ENCODE measurements around the gene HNF4A.
A peak's percentile ranks its signal among the peaks of the same experiment; 100 is the strongest.

Gene HNF4A

DNA sequence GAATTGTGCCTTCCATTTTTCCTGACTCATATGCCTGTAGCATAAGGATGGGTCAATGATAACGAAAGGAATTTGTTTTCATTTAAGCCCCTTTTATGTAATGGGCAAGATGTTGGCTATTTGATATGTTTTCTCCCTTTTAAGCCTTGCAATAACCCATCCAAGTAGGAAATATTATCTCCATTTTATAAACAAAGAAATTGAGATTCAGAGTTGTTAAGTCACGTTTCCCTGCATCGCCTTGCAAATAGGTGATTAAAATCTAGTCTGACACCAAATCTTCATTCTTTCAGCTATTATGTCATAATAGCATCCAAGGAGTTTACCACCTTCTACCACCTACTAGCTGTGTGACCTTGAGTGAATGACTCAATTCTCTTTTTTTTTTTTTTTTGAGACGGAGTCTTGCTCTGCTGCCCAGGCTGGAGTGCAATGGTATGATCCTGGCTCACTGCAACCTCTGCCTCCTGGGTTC lies 7.0 kb downstream of the HNF4A start:
- POLR2A ChIA-PET, result interaction anchor here (0.6 kb wide), 1 partner anchor 18 kb away, joined by 3 read pairs; no protein-coding TSS in a partner anchor
- Histone ChIP-seq H3K4me3 (ENCODE audit: low read depth, low read length) (no peak overlapping the region), H3K36me3 (ENCODE audit: control insufficient read depth in 2 of 2, insufficient read depth in 1 of 2, low read length in 2 of 2) (no peaks in the 10 kb centered on the region), H3K9me3 (ENCODE audit: control insufficient read depth, insufficient read depth, low read depth, low read length) (no peaks in the 10 kb centered on the region), H3K27ac (ENCODE audit: extremely low read depth, low read depth, low read length) (no peak overlapping the region), H3K4me1 (ENCODE audit: control insufficient read depth, insufficient read depth, low read length) (no peaks in the 10 kb centered on the region)
- CTCF ChIA-PET, result interaction anchor here (0.7 kb wide), 1 partner anchor 572 kb away, joined by 3 read pairs; no protein-coding TSS in a partner anchor
- TF ChIP-seq HOXD13 (CRISPR knock-in tag; IDR thresholded peaks at IDR 0.05; ENCODE audit: borderline replicate concordance) (peak; percentile 56; the same call in 1 of the 2 replicates), ZBTB8A (tag by site-specific recombination; IDR thresholded peaks at IDR 0.05) (0 out of 2 replicates have a peak, but pooled peaks have one; percentile 26), SP7 (tag by site-specific recombination; IDR thresholded peaks at IDR 0.05) (peak; percentile 96), ZNF16 (tag by site-specific recombination; IDR thresholded peaks at IDR 0.05; ENCODE audit: low read depth) (no peak), ZNF837 (tag by site-specific recombination; IDR thresholded peaks at IDR 0.05) (no peak), ZXDB (tag by site-specific recombination; IDR thresholded peaks at IDR 0.05) (peak; percentile 76), ZNF785 (tag by site-specific recombination; IDR thresholded peaks at IDR 0.05) (no peak), ZNF112 (tag by site-specific recombination; IDR thresholded peaks at IDR 0.05) (no peak), ZNF394 (tag by site-specific recombination; IDR thresholded peaks at IDR 0.05; ENCODE audit: borderline replicate concordance) (peak; percentile 55), ZNF214 (tag by site-specific recombination; IDR thresholded peaks at IDR 0.05; ENCODE audit: borderline replicate concordance) (no peak), ZNF24 (tag by site-specific recombination; IDR thresholded peaks at IDR 0.05) (peak; percentile 66; the same call in 1 of the 2 replicates), GLIS1 (tag by site-specific recombination; IDR thresholded peaks at IDR 0.05) (peak; percentile 33), ZNF677 (tag by site-specific recombination; IDR thresholded peaks at IDR 0.05) (no peak), ZBTB21 (tag by site-specific recombination; IDR thresholded peaks at IDR 0.05) (peak; percentile 78; the same call in 1 of the 2 replicates), ZNF610 (tag by site-specific recombination; IDR thresholded peaks at IDR 0.05; ENCODE audit: borderline replicate concordance) (no peak), EGR2 (tag by site-specific recombination; IDR thresholded peaks at IDR 0.05; ENCODE audit: low read depth) (0 out of 2 replicates have a peak, but pooled peaks have one; percentile 10), ZNF292 (tag by site-specific recombination; IDR thresholded peaks at IDR 0.05; ENCODE audit: borderline replicate concordance, low read depth) (no peak)
- TF ChIP-seq, protein P1, sequence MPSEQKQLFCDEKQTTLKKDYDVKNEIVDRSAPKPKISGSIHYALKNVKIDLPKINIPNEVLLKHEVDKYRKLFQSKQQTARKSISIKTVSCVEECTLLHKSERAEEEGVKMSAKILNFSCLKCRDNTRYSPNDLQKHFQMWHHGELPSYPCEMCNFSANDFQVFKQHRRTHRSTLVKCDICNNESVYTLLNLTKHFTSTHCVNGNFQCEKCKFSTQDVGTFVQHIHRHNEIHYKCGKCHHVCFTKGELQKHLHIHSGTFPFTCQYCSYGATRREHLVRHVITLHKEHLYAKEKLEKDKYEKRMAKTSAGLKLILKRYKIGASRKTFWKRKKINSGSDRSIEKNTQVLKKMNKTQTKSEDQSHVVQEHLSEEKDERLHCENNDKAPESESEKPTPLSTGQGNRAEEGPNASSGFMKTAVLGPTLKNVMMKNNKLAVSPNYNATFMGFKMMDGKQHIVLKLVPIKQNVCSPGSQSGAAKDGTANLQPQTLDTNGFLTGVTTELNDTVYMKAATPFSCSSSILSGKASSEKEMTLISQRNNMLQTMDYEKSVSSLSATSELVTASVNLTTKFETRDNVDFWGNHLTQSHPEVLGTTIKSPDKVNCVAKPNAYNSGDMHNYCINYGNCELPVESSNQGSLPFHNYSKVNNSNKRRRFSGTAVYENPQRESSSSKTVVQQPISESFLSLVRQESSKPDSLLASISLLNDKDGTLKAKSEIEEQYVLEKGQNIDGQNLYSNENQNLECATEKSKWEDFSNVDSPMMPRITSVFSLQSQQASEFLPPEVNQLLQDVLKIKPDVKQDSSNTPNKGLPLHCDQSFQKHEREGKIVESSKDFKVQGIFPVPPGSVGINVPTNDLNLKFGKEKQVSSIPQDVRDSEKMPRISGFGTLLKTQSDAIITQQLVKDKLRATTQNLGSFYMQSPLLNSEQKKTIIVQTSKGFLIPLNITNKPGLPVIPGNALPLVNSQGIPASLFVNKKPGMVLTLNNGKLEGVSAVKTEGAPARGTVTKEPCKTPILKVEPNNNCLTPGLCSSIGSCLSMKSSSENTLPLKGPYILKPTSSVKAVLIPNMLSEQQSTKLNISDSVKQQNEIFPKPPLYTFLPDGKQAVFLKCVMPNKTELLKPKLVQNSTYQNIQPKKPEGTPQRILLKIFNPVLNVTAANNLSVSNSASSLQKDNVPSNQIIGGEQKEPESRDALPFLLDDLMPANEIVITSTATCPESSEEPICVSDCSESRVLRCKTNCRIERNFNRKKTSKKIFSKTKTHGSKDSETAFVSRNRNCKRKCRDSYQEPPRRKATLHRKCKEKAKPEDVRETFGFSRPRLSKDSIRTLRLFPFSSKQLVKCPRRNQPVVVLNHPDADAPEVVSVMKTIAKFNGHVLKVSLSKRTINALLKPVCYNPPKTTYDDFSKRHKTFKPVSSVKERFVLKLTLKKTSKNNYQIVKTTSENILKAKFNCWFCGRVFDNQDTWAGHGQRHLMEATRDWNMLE (tag by site-specific recombination; conservative IDR thresholded peaks at IDR 0.05; ENCODE audit: low read depth), result 0 out of 2 replicates have a peak, but pooled peaks have one; percentile 27
- TF ChIP-seq, protein P2, sequence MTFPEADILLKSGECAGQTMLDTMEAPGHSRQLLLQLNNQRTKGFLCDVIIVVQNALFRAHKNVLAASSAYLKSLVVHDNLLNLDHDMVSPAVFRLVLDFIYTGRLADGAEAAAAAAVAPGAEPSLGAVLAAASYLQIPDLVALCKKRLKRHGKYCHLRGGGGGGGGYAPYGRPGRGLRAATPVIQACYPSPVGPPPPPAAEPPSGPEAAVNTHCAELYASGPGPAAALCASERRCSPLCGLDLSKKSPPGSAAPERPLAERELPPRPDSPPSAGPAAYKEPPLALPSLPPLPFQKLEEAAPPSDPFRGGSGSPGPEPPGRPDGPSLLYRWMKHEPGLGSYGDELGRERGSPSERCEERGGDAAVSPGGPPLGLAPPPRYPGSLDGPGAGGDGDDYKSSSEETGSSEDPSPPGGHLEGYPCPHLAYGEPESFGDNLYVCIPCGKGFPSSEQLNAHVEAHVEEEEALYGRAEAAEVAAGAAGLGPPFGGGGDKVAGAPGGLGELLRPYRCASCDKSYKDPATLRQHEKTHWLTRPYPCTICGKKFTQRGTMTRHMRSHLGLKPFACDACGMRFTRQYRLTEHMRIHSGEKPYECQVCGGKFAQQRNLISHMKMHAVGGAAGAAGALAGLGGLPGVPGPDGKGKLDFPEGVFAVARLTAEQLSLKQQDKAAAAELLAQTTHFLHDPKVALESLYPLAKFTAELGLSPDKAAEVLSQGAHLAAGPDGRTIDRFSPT (tag by site-specific recombination; IDR thresholded peaks at IDR 0.05), result peak; percentile 69; the same call in 1 of the 2 replicates
- TF ChIP-seq, protein P3, sequence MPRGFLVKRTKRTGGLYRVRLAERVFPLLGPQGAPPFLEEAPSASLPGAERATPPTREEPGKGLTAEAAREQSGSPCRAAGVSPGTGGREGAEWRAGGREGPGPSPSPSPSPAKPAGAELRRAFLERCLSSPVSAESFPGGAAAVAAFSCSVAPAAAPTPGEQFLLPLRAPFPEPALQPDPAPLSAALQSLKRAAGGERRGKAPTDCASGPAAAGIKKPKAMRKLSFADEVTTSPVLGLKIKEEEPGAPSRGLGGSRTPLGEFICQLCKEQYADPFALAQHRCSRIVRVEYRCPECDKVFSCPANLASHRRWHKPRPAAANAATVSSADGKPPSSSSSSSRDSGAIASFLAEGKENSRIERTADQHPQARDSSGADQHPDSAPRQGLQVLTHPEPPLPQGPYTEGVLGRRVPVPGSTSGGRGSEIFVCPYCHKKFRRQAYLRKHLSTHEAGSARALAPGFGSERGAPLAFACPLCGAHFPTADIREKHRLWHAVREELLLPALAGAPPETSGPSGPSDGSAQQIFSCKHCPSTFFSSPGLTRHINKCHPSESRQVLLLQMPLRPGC (tag by site-specific recombination; IDR thresholded peaks at IDR 0.05), result peak; percentile 50; the same call in 1 of the 2 replicates
- TF ChIP-seq, protein P4, sequence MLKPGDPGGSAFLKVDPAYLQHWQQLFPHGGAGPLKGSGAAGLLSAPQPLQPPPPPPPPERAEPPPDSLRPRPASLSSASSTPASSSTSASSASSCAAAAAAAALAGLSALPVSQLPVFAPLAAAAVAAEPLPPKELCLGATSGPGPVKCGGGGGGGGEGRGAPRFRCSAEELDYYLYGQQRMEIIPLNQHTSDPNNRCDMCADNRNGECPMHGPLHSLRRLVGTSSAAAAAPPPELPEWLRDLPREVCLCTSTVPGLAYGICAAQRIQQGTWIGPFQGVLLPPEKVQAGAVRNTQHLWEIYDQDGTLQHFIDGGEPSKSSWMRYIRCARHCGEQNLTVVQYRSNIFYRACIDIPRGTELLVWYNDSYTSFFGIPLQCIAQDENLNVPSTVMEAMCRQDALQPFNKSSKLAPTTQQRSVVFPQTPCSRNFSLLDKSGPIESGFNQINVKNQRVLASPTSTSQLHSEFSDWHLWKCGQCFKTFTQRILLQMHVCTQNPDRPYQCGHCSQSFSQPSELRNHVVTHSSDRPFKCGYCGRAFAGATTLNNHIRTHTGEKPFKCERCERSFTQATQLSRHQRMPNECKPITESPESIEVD (tag by site-specific recombination; IDR thresholded peaks at IDR 0.05), result peak; percentile 59; the same call in 1 of the 2 replicates
- TF ChIP-seq, protein P5, sequence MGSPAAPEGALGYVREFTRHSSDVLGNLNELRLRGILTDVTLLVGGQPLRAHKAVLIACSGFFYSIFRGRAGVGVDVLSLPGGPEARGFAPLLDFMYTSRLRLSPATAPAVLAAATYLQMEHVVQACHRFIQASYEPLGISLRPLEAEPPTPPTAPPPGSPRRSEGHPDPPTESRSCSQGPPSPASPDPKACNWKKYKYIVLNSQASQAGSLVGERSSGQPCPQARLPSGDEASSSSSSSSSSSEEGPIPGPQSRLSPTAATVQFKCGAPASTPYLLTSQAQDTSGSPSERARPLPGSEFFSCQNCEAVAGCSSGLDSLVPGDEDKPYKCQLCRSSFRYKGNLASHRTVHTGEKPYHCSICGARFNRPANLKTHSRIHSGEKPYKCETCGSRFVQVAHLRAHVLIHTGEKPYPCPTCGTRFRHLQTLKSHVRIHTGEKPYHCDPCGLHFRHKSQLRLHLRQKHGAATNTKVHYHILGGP (tag by site-specific recombination; IDR thresholded peaks at IDR 0.05), result no peak
- TF ChIP-seq, protein P6, sequence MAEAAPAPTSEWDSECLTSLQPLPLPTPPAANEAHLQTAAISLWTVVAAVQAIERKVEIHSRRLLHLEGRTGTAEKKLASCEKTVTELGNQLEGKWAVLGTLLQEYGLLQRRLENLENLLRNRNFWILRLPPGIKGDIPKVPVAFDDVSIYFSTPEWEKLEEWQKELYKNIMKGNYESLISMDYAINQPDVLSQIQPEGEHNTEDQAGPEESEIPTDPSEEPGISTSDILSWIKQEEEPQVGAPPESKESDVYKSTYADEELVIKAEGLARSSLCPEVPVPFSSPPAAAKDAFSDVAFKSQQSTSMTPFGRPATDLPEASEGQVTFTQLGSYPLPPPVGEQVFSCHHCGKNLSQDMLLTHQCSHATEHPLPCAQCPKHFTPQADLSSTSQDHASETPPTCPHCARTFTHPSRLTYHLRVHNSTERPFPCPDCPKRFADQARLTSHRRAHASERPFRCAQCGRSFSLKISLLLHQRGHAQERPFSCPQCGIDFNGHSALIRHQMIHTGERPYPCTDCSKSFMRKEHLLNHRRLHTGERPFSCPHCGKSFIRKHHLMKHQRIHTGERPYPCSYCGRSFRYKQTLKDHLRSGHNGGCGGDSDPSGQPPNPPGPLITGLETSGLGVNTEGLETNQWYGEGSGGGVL (tag by site-specific recombination; IDR thresholded peaks at IDR 0.05), result peak; percentile 54; the same call in 1 of the 2 replicates
